PC-9 (cell line): ENCODE results near the gene ASPA. TPM values are rescaled to one million over a fixed set of nuclear protein-coding genes. Genes with fewer than 3 reads are reported as not detected.

Source experiments
- BruUV-seq: library from RNA; stranded (reverse); fragments of 400-500 nt; replicated peaks from 2 replicates; lab custom pipeline; 2021; lab: Mats Ljungman, UMichigan
- CTCF ChIA-PET: fragments of 300-600 bp; sonication (Branson Sonifier 250); formaldehyde crosslinking; loops from one replicate; lab custom pipeline; 2022; ENCODE audit warnings: antibody characterized with exemption; lab: Charles Lee
- POLR2A ChIA-PET: fragments of 300-600 bp; sonication (Branson Sonifier 250); formaldehyde crosslinking; loops from one replicate; lab custom pipeline; 2022; ENCODE audit warnings: antibody characterized with exemption; ENCODE audit not compliant: unreplicated experiment; lab: Charles Lee
- DNase-seq, 2 experiments: peaks; one replicate each; pipeline versions ENCODE4 v3.0.0 to v3.0.0-alpha.2; 2015 to 2022; ENCODE audit warnings: mixed read lengths in 1 of 2
- H2AFZ ChIP-seq: fragments of 200-600 bp; sonication (generic); 2 replicates; pipeline ENCODE4 v1.8.1; 2017; ENCODE audit warnings: antibody characterized with exemption
- H3F3A ChIP-seq: fragments of 200-600 bp; sonication (generic); 2 replicates; pipeline ENCODE4 v1.8.1; 2017; ENCODE audit warnings: antibody characterized with exemption, mild to moderate bottlenecking, low read depth; ENCODE audit not compliant: insufficient read depth
- H3K27ac ChIP-seq: fragments of 200-600 bp; sonication (generic); 2 replicates; pipeline ENCODE4 v1.6.1; 2016; ENCODE audit warnings: mixed run types
- H3K27me3 ChIP-seq: fragments of 200-600 bp; sonication (generic); 2 replicates; pipeline ENCODE4 v1.6.1; 2016; ENCODE audit warnings: low read depth, mixed run types; ENCODE audit not compliant: insufficient read depth
- H3K36me3 ChIP-seq: fragments of 200-600 bp; sonication (generic); 2 replicates; pipeline ENCODE4 v1.6.1; 2016; ENCODE audit warnings: low read depth, mixed run types
- H3K4me1 ChIP-seq: fragments of 200-600 bp; sonication (generic); replicated peaks from 2 replicates; pipeline ENCODE4 v1.6.1; 2016; ENCODE audit warnings: mixed run types; ENCODE audit not compliant: insufficient read depth
- H3K4me2 ChIP-seq: fragments of 200-600 bp; sonication (generic); 2 replicates; pipeline ENCODE4 v1.6.1; 2017; ENCODE audit warnings: mixed run types
- H3K4me3 ChIP-seq: fragments of 200-600 bp; sonication (generic); 2 replicates; pipeline ENCODE4 v1.6.1; 2016; ENCODE audit warnings: mixed run types
- H3K79me2 ChIP-seq: fragments of 200-600 bp; sonication (generic); 2 replicates; pipeline ENCODE4 v1.6.1; 2017; ENCODE audit warnings: low read depth, mixed run types
- H3K9me2 ChIP-seq: fragments of 200-600 bp; sonication (generic); 2 replicates; pipeline ENCODE4 v1.8.1; 2017; ENCODE audit warnings: mild to moderate bottlenecking; ENCODE audit not compliant: insufficient read depth
- H3K9me3 ChIP-seq: fragments of 200-600 bp; sonication (generic); 2 replicates; pipeline ENCODE4 v1.8.1; 2016; ENCODE audit warnings: low read depth; ENCODE audit not compliant: insufficient read depth
- H4K20me1 ChIP-seq: fragments of 200-600 bp; sonication (generic); 2 replicates; pipeline ENCODE4 v1.8.1; 2017; ENCODE audit not compliant: insufficient read depth
- CTCF ChIP-seq: fragments of 200-600 bp; sonication (generic); conservative IDR thresholded peaks from 2 replicates; pipeline ENCODE4 v1.6.1; 2017; ENCODE audit warnings: mixed run types, antibody characterized with exemption, mild to moderate bottlenecking, moderate library complexity
- EZH2 ChIP-seq: fragments of 200-600 bp; sonication (generic); IDR thresholded peaks from 2 replicates; pipeline ENCODE4 v1.8.0; 2017; ENCODE audit warnings: antibody characterized with exemption, low read depth
- intact Hi-C: fragments of 100-400 bp; cut with micrococcal nuclease; formaldehyde crosslinking; loops from one replicate; pipeline ENCODE4 v1.10.0; 2022; ENCODE audit not compliant: unreplicated experiment
- total RNA-seq: library from RNA; stranded (reverse); gene quantifications from 2 replicates; pipeline ENCODE4 v1.2.3, GENCODE V29; 2021

Gene ASPA
- total RNA-seq, 1 experiment from 2014 or later, result not detected

- no peak for TF ChIP-seq CTCF
- no peak for TF ChIP-seq EZH2
- no peak for DNase-seq
- Histone ChIP-seq H3K9me3 (no peaks in the 10 kb centered on the region), H3K4me1 (peaks cover 6% of the 10 kb centered on the region; the same call in 1 of the 2 replicates), H3K4me3 (no peak overlapping the region), H3F3A (no peaks in the 10 kb centered on the region), H3K27me3 (no peaks in the 10 kb centered on the region), H3K9me2 (no peaks in the 10 kb centered on the region), H3K79me2 (no peaks in the 10 kb centered on the region), H2AFZ (no peak overlapping the region), H3K27ac (no peak overlapping the region), H4K20me1 (no peaks in the 10 kb centered on the region), H3K36me3 (no peaks in the 10 kb centered on the region), H3K4me2 (no peak overlapping the region)
- ChIA-PET CTCF (no interaction called here), POLR2A (no interaction called here)
- intact Hi-C loops, result no loop called here
- BruUV-seq, result no TSS peak
Measured at GRCh38 chr17:3533752-3534151, 58.0 kb downstream of the ASPA start.

DNA sequence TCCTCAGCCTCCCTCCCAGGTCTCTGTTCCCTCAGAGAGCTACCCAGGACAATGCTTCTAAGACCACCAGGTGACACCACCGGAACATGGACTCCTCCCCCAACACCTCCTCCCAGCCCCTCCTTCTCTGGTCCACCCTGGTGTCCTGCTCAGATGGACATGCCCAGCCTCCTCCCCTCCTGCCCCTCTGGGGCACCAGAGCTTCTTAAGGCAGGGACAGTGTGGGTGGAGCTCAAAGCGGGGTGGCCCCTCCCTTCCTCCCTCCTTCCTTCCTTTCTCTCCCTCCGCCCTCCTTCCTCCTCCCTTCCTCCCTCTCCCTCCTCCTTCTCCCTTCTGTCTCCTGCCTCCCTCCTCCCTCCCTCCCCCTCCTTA lies 59.1 kb downstream of the ASPA start:
- no TSS peak for BruUV-seq
- Histone ChIP-seq H3K27ac (no peak overlapping the region), H3K27me3 (no peaks in the 10 kb centered on the region), H3K4me2 (no peak overlapping the region), H2AFZ (no peak overlapping the region), H3K9me3 (no peaks in the 10 kb centered on the region), H3K4me1 (no peaks in the 10 kb centered on the region), H3K9me2 (no peaks in the 10 kb centered on the region), H3F3A (no peaks in the 10 kb centered on the region), H3K36me3 (no peaks in the 10 kb centered on the region), H4K20me1 (no peaks in the 10 kb centered on the region), H3K79me2 (no peaks in the 10 kb centered on the region), H3K4me3 (no peak overlapping the region)
- POLR2A ChIA-PET, result interaction anchor here (0.6 kb wide), 1 partner anchor 1139 kb away, joined by 4 read pairs; no protein-coding TSS in a partner anchor
- CTCF ChIA-PET, result no interaction called here
- TF ChIP-seq EZH2 (no peak), CTCF (no peak)
- DNase-seq, result no peak
- intact Hi-C loops, result no loop called here

DNA sequence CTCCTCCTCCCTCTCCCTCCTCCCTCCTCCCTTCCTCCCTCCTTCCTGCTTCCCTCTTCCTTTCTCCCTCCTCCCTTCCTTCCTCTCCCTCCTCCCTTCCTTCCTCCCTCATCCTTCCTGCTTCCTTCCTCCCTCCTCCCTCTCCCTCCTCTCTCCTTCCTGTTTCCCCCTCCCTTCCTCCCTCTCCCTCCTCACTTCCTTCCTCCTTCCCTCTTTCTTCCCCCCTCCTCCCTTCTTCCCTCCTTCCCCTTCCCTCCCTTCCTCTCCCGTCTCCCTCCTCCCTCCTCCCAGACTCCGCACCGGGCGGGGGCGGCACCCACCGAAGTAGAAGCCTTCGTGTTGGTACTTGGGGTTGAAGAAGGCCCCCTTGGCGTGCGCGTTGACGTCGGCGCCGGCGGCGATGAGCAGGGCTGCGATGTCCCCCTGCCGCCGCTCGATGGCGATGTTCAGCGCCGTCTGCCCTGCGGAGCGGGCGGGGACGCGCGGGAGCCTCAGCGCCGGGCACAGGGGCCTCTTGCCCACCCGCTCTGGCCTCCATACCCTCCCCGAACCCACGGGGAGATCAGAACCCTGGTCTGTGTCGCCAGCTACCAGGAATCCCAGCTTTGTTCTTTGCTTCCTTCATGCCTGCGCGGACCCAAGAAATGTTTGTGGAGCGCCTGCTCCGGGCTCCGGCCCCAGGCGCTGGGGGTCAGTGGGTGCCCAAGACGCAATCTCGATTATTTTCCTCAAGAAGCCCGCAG lies 59.6 kb downstream of the ASPA start:
- no peaks in the 10 kb centered on the region for H3K9me2 ChIP-seq
- no TSS peak for BruUV-seq
- no peaks in the 10 kb centered on the region for H3K4me1 ChIP-seq
- intact Hi-C loops, result no loop called here
- POLR2A ChIA-PET, result no interaction called here
- CTCF ChIA-PET, result interaction anchor here (0.6 kb wide), 1 partner anchor 87 kb away, joined by 4 read pairs; no protein-coding TSS in a partner anchor
- H4K20me1 ChIP-seq, result no peaks in the 10 kb centered on the region
- H2AFZ ChIP-seq, result no peak overlapping the region
- no peak overlapping the region for H3K4me3 ChIP-seq
- DNase-seq, result no peak
- no peak overlapping the region for H3K27ac ChIP-seq
- no peaks in the 10 kb centered on the region for H3F3A ChIP-seq
- H3K36me3 ChIP-seq, result no peaks in the 10 kb centered on the region
- H3K79me2 ChIP-seq, result no peaks in the 10 kb centered on the region
- no peaks in the 10 kb centered on the region for H3K27me3 ChIP-seq
- no peak for TF ChIP-seq CTCF
- no peak for TF ChIP-seq EZH2
- no peak overlapping the region for H3K4me2 ChIP-seq
- H3K9me3 ChIP-seq, result no peaks in the 10 kb centered on the region
